ENCODE data around the gene SHTN1.

The SHTN1 gene

GRCh38 chr10:116984202-116984990 lies 20.6 kb downstream of the SHTN1 start:
- no peak for DNase-seq

DNA sequence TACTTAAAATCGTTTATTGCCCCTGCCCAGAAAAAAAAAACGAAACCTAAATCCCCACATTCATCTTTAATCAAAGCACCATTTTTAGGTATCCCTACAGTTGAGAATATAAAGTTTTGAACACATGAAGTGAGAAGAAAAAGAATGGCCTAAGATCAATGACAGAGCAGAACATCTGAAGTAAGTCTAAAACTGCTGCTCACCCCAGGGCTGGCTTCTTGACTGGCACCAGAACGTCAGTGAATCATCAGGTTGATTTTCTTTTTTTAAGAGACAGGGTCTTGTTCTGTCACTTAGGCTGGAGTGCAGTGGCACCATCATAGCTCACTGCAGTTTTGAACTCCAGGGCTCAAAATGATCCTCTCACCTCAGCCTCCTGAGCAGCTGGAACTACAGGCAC lies 24.9 kb downstream of the SHTN1 start:
- DNase-seq: no peak

- DNase-seq: no peak
Measured at GRCh38 chr10:116978901-116979300, 26.1 kb downstream of the SHTN1 start.

DNA sequence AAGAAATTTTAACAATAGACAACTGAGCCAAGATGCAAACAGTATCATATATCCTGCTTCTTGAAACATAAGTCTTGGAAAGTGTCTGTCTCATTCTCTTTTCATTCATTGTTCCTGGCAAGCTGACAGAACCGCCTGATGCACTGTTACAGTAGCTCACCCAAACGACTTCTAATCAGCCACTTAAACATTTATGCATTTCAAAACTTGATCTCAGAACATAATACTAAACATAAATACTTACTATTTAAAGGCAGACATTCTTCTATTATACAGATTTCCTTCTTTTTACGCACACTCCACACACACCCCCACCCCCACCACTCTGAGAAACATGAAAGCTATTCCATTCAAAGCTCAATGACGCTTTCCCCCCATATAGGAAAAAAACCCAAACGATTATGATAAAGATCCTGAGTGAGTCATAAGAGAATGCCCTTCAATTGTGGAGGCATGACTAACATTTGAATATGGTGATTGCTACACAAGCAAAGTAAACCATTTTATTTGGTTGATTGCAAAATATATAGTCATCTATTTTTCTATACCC lies 30.5 kb downstream of the SHTN1 start:
- DNase-seq: peak; percentile 38

GRCh38 chr10:116973946-116974455 lies 31.0 kb downstream of the SHTN1 start:
- DNase-seq: no peak

DNA sequence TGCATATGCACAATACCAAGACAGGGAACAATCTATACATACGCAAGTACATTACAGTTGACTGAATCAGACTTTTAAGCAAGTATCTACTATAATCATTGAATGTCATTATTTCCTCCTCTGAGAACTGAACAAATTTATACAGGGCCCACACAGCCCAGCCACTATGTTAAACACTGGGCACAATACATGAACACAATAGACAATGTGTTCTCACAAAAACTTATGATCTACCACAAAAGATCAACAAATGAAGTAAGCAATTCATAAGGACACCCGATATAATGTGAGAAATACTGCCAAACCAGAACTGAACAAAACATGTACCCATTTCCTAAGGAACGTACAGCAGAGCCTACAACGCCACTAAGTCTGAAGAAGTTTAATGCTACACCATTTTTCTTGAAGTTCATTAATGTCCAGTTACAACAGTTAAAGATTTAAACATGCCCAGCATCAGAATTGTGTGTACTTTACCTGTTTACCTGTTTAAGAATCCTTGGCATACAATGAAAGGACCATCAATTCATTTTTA lies 31.5 kb downstream of the SHTN1 start:
- no peak for DNase-seq

- no peak for DNase-seq
Measured at GRCh38 chr10:116972131-116972530, 32.9 kb downstream of the SHTN1 start.

DNA sequence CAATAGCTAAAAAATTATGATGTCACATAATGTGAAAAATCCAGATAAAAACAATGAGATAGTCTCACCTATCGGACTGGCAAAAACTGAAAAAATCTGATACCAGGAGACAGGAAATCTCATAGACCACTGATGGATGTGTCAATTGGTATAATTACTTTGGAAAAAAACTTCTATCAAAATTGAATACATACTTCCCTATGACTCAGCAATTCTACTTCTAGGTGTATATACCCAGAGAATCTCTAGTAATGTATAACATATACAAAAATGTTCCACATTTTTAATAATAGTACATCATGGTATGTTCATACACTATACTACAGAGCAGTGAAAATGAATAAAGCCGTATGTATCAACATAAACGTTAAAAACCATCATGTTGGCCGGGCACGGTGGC lies 34.9 kb downstream of the SHTN1 start:
- no peak for DNase-seq

- DNase-seq: no peak
Measured at GRCh38 chr10:116968331-116968730, 36.7 kb downstream of the SHTN1 start.

DNA sequence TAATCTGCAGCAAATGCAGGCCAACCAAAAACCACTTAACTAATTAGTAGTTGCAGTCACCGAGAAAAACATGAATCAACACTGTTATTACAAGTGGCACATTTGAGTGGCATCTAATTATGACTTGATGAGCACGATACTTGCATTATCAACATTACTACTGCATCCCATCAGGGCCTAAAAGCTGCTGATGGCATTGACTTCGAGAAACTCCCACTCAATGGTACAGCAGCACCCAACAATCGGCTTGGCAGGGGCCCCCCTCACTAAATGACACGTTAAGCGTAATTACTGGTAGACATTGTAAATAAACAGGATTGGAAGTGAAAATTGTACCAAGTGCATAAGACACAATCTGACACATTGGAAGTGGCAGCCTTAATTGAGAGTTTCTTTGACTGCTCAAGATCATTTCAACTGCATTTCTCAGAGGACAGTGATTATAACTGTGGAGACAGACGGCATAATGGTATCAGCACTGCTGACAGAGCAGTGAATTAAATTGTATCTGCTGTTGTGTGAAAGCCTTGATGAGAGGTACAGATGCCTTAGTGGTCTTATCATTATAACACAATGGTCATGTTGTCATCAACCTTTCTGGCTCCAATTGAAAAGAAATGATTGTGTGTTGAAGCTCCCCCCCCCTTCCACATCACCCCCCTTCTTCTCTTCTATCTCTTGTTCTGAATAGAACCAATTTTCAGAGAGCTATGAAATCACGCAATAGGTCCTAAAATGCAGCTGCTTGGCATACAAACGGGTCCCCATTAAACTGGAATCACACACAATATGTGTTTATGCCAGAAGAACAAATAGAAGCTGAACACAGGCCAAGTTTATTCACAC lies 43.4 kb downstream of the SHTN1 start:
- DNase-seq: peak; percentile 93

DNA sequence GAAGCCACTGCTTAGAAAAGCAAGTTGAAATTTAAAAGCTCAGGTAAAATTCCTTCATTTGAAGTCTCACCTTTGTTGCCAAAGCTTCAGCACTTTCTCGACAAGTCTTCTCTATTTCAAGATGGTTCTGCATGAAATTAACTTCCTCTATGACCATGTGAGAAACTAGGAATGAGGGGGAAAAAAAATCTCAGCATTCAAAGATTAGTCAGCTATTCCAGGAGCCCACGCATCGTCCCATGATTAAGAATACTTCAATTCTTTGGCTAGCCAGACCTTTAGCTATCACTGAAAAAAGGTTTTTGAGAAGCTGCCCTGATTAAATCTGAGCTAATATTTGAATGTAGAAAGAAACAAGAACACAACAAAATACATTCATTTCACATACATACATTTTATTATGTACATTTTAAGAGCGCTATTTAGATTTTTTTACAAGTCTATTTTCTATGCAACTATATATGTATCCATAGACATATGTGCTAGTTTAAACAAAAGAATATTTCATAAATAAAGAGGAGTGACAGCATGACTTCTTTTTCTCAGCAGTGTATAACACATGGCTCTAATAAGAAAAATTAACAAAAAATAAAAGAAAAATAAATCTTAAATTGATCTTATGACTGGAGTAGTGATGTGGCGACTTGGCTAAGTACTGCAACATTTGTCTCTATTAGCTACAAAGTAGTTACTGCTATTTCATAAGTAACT lies 44.8 kb downstream of the SHTN1 start:
- DNase-seq: no peak

- no peak for DNase-seq
Measured at GRCh38 chr10:116952729-116953128, 52.3 kb downstream of the SHTN1 start.

- DNase-seq: no peak
Measured at GRCh38 chr10:116948530-116948870, 56.5 kb downstream of the SHTN1 start.

DNA sequence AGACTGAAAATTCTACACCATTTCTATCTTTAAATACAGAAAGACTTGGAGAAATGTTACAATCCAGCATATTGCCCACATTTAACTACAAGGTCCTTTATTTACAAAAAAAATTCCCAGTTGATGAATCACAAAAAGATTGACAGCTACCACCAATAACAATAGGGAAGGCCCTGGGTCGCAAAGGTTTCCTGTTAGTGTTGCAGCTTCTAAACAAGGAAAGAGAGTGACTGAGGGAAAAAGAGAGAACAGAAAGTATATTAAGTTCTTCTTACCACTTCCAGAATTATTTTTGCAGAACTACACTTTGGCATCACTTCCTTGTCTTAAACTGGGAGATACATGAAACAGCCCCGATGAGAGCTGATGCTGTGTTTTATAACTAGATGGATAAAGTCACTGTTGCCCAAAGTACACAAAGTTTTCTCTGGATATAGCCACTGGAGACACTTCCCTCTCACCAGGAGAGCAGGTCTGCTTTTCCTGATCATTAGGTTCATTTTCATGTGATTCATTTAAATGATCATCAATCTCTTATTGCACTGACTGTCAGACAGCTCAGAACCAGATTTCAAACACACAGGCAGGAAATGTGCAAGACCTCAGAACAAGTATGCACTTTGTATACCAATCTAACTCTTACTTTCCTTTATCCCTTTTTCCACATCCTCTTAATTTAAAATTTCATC lies 57.0 kb downstream of the SHTN1 start:
- DNase-seq: no peak

DNA sequence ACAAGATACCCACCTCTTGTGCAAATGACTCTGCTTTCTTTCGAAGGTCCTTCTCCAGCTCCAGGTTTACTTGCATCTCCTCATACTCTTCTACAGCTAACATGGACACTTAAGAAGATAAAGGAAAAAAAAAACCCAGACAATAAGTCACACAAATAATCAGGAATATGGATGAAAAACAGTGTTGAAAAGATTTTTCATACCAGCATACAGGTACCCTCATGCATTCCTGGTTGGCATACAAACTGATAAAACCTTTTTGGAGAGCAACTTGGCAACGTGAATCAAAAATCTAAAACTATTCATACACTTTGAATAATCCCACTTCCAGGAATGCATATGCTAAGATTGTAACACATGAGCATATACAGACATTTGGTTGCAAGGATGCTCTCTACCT lies 60.1 kb downstream of the SHTN1 start:
- DNase-seq: no peak

GRCh38 chr10:116931806-116932205 lies 73.2 kb downstream of the SHTN1 start:
- no peak for DNase-seq

DNA sequence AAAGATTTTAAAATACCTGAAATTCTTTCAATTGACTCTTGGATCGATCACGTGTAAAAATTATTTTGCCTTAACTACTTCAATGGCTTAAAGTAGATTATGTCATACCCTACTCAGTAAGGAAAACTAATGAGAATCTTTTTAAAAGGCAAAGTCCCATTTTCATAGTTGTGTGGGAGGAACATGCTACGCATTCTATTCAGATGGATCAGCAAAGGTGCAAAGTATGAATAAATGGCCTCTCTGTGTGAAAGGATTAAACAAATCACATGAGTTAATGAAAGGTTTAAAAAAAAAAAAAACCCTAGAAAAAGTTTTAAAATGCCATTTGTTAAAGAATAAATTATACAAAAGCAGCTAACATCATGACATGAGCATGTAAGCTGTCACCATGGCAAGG lies 78.6 kb downstream of the SHTN1 start:
- DNase-seq: no peak

DNA sequence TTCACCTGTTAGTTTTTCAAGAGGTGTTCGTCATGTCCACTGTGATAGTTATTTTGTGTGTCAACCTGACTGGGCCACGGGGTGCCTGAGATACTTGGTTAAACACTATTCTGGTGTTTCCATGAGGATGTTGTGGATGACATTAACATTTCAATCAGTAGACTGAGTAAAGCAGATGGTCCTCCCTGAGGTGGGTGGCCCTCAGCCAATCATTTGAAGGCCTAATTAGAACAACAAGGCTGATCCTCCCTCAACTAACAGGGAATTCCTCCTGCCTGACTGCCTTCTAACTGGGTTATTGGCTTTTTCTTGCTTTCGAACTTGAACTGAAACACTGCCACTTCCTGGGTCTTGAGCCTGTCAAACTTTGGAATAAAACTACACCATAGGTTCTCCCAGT lies 79.9 kb downstream of the SHTN1 start:
- no peak for DNase-seq

DNA sequence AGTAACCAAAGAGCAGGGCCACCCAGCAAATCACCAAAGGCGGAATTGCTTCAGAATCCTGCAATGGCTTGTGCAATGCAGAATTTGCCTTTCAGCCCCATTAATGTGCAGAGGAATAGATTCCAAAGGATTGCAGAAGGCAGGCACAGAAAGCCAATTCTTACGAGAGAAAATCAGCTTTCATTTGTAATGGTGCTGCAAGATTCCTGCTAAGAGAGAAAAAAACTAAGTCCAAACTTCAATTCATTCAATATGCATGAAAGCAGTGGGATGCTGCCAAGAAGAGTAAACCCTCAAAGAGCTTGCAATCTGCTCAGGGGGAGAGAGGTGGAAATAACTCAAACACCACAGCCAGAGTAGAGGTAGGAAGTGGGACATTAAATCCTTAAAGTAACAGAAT lies 85.3 kb downstream of the SHTN1 start:
- no peak for DNase-seq

- no peak for DNase-seq
Measured at GRCh38 chr10:116919164-116919563, 85.8 kb downstream of the SHTN1 start.

GRCh38 chr10:116918583-116918982 lies 86.4 kb downstream of the SHTN1 start:
- DNase-seq: no peak

- no peak for DNase-seq
Measured at GRCh38 chr10:116917481-116917880, 87.5 kb downstream of the SHTN1 start.

All from NCI-H1105 treated with DMSO at 0.1 percent for 48 hours (cell line).